GM18858 (cell line): ENCODE results near the gene ZNG1F.
"Not testable (repeated sequence)": the region's sequence is repeated elsewhere in the genome, so short reads cannot be mapped to it uniquely, and the experiment has no call there.

Experiments used
- ATAC-seq: cut with Tn5 transposase; IDR thresholded peaks from one replicate; pipeline ENCODE4 v1.9.1; 2021; ENCODE audit not compliant: unreplicated experiment

The ZNG1F gene

DNA sequence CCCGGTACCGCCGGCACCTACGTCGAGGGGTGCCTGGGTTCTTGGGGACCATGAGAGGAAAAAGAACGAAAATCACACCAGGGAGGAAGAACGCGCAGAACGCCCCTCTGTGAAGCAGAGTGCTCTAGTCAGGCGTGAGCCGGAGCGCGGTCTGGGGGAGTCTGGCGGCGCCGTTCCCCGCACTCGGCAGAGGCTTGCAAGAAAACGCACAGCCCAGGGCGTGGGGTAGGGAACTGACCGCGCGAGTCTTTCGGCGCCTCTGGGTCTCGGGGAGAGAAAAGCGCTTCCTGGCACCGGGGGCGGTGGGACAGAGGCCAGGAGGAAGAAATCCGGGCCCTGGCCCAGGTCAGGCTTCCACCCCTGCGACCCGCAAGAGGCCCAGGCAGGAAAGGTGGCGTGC, 65.3 kb downstream of the ZNG1F start:
- not testable (repeated sequence) for ATAC-seq

- not testable (repeated sequence) for ATAC-seq
Observed at GRCh38 chr9:41123396-41123795, 65.7 kb downstream of the ZNG1F start.

GRCh38 chr9:41120696-41121095, 68.4 kb downstream of the ZNG1F start:
- not testable (repeated sequence) for ATAC-seq

DNA sequence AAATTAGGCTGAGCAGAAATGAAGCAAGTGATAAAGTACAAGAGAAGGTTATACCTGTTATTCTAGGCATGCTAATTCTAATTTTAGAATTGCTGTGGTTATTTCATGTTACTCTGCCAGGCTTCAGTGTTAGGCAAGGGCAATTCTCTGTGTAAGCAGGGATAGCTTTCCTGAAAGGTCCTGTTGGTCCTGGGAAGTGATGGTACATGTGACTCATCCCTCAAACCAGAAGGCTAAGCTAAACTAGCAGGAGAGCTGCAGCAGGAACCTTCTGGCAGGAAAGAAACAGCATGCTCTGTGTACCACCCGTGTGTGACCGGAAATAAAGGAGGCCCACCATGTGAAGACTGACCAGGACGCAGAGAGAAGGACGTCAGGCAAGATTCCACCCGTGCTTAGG, 69.4 kb downstream of the ZNG1F start:
- ATAC-seq, result not testable (repeated sequence)

GRCh38 chr9:41119311-41119710, 69.8 kb downstream of the ZNG1F start:
- not testable (repeated sequence) for ATAC-seq

DNA sequence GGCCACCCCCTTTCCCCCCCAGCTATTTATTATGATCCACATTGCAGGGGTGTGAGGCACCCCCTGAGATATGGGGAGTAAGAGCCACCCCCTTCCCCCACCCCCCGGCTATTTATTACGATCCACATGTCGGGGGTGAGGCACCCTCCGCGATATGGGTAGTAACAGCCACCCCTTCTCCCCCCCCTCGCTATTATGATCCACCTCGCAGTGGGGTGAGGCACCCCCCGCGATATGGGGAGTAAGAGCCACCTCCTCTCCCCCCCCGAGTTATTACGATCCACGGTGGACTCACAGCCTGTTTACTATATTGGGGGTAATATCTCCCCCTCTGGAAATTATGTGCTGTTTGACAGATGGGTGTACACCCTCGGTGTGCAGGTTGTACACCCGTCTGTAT, 75.8 kb downstream of the ZNG1F start:
- not testable (repeated sequence) for ATAC-seq

- not testable (repeated sequence) for ATAC-seq
Observed at GRCh38 chr9:41111414-41111813, 77.7 kb downstream of the ZNG1F start.

- ATAC-seq, result not testable (repeated sequence)
Observed at GRCh38 chr9:41110913-41111312, 78.2 kb downstream of the ZNG1F start.

- ATAC-seq, result not testable (repeated sequence)
Observed at GRCh38 chr9:41109253-41109652, 79.9 kb downstream of the ZNG1F start.

GRCh38 chr9:41108816-41109215, 80.3 kb downstream of the ZNG1F start:
- not testable (repeated sequence) for ATAC-seq

- not testable (repeated sequence) for ATAC-seq
Observed at GRCh38 chr9:41106472-41107116, 82.5 kb downstream of the ZNG1F start.

- not testable (repeated sequence) for ATAC-seq
Observed at GRCh38 chr9:41105557-41106253, 83.4 kb downstream of the ZNG1F start.

DNA sequence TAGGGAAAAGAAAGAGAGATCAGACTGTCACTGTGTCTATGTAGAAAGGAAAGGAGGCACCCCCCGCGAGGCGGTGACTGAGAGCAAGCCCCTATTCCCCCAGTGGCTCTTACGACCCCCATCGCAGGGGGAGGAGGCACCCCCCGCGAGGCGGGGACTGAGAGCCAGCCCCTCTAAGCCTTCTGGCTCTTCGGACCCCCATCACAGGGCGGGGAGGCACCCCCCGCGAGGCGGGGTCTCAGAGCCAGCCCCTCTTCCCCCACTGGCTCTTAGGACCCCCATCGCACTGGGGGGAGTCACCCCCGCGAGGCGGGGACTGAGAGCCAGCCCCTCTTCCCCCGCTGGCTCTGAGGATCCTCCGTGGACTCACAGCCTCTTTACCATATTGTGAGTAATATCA, 84.6 kb downstream of the ZNG1F start:
- not testable (repeated sequence) for ATAC-seq

DNA sequence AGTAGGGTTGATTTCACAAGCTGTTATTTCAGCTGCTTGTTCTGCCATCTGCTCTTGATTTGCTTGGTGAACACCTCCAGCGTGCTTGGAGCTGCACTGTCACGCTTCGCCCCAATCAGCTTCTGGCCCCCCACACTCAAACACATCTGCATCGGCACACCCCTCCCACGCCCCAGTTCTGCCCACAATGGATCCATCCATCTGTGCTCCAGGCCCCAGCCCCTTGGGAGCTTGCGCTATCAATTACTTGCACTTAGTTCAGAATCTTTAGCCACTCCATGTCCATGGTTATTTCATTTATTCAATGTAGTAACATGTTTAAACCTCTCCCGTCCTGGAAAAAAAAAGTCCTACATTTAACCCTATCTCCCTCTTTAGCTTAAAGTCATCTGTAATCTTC, 88.6 kb downstream of the ZNG1F start:
- ATAC-seq, result not testable (repeated sequence)

GRCh38 chr9:41098759-41099158, 90.4 kb downstream of the ZNG1F start:
- ATAC-seq, result not testable (repeated sequence)

DNA sequence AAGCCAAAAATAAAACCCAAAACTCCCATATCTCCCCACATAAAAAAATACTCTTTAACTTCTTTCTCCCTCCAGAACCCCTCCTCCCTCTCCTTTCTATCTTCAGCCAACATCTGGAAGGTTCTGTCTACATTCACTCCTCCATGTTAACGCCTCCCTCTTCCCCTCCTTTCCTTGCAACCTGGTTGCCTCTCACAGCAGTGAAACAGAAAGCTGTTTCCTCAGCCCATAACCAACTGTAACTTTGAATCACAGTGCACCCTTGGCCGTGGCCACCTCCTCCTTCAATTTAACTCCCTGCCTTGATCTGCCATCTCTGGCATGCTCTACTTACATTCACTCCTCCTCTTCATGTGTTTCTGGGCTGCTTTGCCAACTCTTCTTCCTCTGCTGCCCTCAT, 94.1 kb downstream of the ZNG1F start:
- ATAC-seq, result not testable (repeated sequence)

DNA sequence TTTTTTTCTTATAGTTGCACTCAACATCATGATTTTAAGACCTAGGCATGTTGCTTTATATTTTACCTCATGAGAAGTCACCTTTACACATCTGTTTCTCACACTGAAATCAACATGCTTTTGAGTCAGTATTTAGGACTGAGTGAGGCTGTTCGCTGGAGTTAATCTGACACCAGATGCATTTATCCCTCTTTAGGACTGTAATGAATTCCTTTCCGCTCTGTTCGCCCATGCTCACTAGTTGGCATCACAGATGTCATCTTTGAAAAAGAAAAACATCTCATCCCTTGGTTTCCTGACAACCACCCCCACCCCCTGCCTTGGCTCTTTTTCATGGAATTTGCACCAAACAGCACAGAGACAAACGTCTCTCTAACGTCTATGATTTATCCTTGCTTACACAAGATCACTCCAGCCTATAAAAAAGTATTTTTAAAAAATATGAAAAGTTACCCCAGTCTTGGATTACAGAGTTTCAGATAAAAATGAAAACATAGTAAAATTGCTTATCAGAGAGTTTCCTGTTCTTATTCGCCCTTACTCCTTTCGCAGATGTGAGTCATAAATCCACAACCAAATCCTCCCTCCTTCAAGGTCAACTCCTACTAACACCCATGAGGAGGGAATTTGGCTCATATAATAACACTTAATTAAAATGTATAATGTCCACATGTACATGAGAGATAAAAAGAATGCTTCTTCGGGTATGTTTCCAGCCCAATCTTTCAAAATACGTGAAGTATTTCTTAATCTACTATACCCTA, 94.9 kb downstream of the ZNG1F start:
- ATAC-seq, result not testable (repeated sequence)

GRCh38 chr9:41090922-41091321, 98.2 kb downstream of the ZNG1F start:
- ATAC-seq, result not testable (repeated sequence)

GRCh38 chr9:41090386-41090785, 98.7 kb downstream of the ZNG1F start:
- ATAC-seq, result not testable (repeated sequence)

DNA sequence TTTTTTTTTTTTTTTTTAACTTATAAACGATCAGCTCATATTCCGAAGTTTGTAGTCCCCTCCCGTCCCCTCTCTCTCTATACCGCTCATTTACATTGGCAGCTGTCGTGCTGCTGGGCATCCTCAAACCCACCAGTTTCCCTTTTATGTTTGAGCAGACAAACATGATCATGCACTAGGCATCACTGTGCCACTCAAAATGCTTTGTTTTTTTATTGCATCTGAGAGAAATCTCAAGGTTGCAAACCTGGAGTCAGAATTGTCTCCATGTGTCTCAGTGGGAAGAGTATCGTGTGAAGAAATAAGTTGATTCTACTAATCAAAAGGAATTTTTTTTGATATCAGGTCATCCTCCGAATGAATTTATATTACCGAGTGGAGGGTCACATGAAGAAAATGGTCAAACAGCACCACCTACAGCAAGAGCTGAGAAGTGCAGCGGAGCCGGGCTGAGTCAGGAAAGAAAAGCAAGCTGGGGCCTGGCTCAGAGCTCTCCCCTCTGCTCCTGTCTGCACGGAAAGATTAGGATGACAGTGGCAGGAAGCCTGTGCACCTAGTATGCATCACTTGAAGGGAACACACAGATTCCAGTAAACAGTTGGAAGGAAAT, 100.6 kb downstream of the ZNG1F start:
- peak; percentile 64 for ATAC-seq

DNA sequence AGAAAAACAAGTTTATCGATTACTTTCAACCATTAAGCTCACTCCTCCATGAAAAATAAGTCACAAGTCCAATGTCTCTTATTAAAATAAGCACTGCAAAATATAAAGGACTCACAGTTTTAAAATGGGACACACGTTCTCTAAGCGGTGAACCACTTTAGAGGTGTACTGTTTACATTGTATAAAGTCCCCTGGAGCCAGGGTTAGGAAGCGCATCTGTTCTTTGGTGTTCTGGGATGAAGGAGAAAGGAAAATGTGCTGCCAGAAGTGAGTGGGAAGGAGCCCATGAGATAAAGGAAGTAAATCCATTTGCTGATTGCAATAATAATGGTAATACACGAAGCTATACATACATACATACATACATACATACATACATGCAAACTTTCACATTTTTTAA, 101.2 kb downstream of the ZNG1F start:
- ATAC-seq, result not testable (repeated sequence)
